Erythroblast (primary cell): ENCODE results near the gene GCH1.

Source experiments
- GATA1 ChIP-seq: IDR thresholded peaks from 2 replicates; pipeline ENCODE4 v1.6.1; 2011; ENCODE audit warnings: low read depth, mild to moderate bottlenecking, control low read depth, low read length, moderate library complexity
- POLR2A ChIP-seq: IDR thresholded peaks from 2 replicates; pipeline ENCODE4 v1.6.1; 2011; ENCODE audit warnings: mild to moderate bottlenecking, low read length

- TF ChIP-seq POLR2A, result no peak
- TF ChIP-seq GATA1, result no peak
Measured at GRCh38 chr14:54806616-54807015, 96.0 kb downstream of the GCH1 start.
